ACHN (cell line): Measurements from ENCODE around the gene LITAF.
"Not testable (repeated sequence)": the region's sequence is repeated elsewhere in the genome, so short reads cannot be mapped to it uniquely, and the experiment has no call there.

Experiments
- DNase-seq: peaks from one replicate; pipeline ENCODE4 v3.0.0-alpha.2; 2015
- in situ Hi-C: cut with HindIII; loops from 2 replicates; pipeline ENCODE4 v1.10.0; 2017; ENCODE audit warnings: low sequenced_read_pairs, low pct_ligation_motif_present, low pct_unique_long_range_greater_than_20kb

The LITAF gene

GRCh38 chr16:11583889-11584565, 2.7 kb downstream of the LITAF start:
- in situ Hi-C loops: no loop called here
- DNase-seq: no peak

- in situ Hi-C loops: no loop called here
- DNase-seq: no peak
Observed at GRCh38 chr16:11583166-11583565, 3.6 kb downstream of the LITAF start.

- DNase-seq: no peak
- in situ Hi-C loops: no loop called here
Observed at GRCh38 chr16:11582157-11582814, 4.4 kb downstream of the LITAF start.

GRCh38 chr16:11581678-11582077, 5.0 kb downstream of the LITAF start:
- in situ Hi-C loops: no loop called here
- no peak for DNase-seq

- in situ Hi-C loops: no loop called here
- DNase-seq: no peak
Observed at GRCh38 chr16:11580451-11581086, 6.2 kb downstream of the LITAF start.

GRCh38 chr16:11577290-11577660, 9.4 kb downstream of the LITAF start:
- DNase-seq, in situ Hi-C loops: not testable (repeated sequence)

GRCh38 chr16:11576427-11577289, 10.1 kb downstream of the LITAF start:
- no peak for DNase-seq
- in situ Hi-C loops: no loop called here

- in situ Hi-C loops: no loop called here
- DNase-seq: no peak
Observed at GRCh38 chr16:11575223-11575589, 11.5 kb downstream of the LITAF start.

- in situ Hi-C loops: no loop called here
- DNase-seq: no peak
Observed at GRCh38 chr16:11572301-11572995, 14.3 kb downstream of the LITAF start.

GRCh38 chr16:11571549-11571948, 15.2 kb downstream of the LITAF start:
- DNase-seq: no peak
- in situ Hi-C loops: no loop called here

- DNase-seq: no peak
- in situ Hi-C loops: no loop called here
Observed at GRCh38 chr16:11570806-11571205, 15.9 kb downstream of the LITAF start.

GRCh38 chr16:11570258-11570657, 16.5 kb downstream of the LITAF start:
- in situ Hi-C loops: no loop called here
- no peak for DNase-seq

GRCh38 chr16:11566398-11566797, 20.3 kb downstream of the LITAF start:
- no peak for DNase-seq
- in situ Hi-C loops: no loop called here

- DNase-seq: no peak
- in situ Hi-C loops: no loop called here
Observed at GRCh38 chr16:11565665-11566064, 21.1 kb downstream of the LITAF start.

GRCh38 chr16:11564046-11564926, 22.4 kb downstream of the LITAF start:
- in situ Hi-C loops: no loop called here
- DNase-seq: no peak

- DNase-seq: no peak
- in situ Hi-C loops: no loop called here
Observed at GRCh38 chr16:11563493-11564040, 23.2 kb downstream of the LITAF start.

GRCh38 chr16:11562941-11563340, 23.8 kb downstream of the LITAF start:
- in situ Hi-C loops: no loop called here
- DNase-seq: no peak
